A549 treated with CORT108297 at 1 μM for 4 hours (cell line): ENCODE measurements around the gene PRKAG1. TPM values are rescaled to one million over a fixed set of nuclear protein-coding genes. Genes with fewer than 3 reads are reported as not detected.

Source experiments
- total RNA-seq: library from RNA; stranded (reverse); fragments of 200-300 nt; extraction: Qiagen RNA extraction; gene quantifications from 5 replicates; pipeline ENCODE4 v1.2.3, GENCODE V29; 2022

The PRKAG1 gene
- 39.5 to 47.6 TPM (median 41.3 TPM) in 5 replicates for total RNA-seq

DNA sequence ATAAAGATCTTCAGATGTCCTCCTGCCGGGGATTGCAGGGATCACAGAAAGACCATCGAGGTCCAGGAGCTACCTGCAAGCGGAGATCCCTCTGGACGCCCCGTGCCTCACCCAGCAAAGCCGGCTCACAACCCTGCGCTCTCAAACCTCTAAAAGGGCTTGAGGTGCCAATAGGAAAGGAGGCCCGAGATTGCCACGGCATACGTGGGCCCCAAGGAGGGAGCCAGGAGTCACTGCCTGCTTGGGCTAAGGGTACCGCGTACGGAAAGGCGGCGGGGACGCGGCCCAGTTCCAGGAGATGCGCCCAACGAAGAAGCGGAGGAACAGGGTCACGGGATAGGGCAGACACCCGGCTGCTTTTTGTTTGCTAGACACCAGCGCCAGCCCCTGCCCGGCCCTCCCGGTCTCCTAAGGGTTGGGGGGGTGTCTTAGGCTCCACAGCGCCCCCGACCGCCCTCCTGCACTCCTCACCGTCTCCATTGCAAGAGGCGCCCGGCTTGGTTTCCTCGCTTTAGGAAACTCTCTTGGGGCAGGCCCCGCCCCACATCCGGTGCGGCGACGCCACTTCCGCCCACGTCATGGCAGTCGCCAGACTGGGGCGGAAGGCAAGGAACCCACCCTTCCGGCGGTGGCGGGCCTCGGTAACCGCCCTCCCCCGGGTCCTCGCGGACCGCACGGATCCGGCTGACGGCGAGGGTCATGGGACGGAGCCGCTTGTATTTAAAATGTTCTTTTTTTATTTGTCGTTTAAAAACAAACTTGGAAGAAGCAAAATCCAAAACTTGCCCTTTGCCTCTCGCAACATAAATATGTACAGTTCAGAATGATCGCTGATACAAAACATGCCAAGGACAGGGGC lies at the start of gene PRKAG1:
TSS of gene PRKAG1 (minus strand) at position 516 of the 859 bp plus-strand sequence. CDS start at position 480, 36 bp downstream.

DNA sequence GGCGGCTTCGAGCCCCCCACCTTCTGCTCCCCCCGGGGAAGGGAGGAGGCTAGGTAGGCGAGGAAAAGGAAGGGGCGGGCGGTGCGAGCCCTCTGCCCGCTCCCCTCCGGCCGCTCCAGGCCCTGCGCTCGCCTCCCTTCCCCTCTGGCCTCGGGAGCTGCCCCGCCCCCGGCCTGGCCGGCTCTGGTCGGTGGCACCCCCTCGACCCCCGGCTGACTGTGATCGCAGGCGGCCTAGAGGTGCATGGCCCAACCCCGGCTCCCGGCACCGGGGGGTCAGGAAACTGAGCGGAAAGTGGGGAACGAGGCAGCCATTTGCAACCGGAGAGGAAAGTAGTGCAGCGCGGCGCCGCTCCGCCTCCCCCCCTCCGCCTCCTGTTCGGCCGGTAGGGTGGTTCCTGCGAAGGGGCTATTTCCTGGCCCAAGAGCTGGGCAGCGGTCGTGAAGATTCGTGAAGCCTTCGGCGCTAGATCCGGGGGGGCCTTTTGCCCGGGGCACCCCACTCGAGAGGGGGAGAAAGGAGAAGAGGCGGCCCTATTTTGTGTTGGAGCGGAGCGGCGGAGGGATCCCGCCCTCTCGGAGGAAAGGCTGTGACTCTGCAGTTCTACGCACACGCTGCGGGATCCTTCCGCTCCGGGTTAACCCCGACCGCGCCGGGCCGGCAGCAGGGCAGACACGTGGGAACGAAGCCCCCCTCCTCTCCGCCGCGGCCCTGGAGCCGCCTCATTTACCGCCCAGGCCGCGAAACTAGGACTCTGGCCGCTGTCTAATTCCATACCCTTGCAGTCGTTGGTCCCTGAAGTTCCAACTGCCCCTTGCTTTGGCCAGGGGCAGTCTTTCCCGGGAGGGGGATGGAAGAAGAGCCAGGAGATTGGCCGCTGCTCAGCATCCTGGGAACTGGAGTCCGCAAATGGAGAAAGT lies 41.9 kb upstream of the PRKAG1 start, which contains the start of gene KMT2D:
TSS of gene KMT2D (minus strand) at position 558 of the 920 bp plus-strand sequence. CDS start 5,470 bp downstream, outside the sequence.

DNA sequence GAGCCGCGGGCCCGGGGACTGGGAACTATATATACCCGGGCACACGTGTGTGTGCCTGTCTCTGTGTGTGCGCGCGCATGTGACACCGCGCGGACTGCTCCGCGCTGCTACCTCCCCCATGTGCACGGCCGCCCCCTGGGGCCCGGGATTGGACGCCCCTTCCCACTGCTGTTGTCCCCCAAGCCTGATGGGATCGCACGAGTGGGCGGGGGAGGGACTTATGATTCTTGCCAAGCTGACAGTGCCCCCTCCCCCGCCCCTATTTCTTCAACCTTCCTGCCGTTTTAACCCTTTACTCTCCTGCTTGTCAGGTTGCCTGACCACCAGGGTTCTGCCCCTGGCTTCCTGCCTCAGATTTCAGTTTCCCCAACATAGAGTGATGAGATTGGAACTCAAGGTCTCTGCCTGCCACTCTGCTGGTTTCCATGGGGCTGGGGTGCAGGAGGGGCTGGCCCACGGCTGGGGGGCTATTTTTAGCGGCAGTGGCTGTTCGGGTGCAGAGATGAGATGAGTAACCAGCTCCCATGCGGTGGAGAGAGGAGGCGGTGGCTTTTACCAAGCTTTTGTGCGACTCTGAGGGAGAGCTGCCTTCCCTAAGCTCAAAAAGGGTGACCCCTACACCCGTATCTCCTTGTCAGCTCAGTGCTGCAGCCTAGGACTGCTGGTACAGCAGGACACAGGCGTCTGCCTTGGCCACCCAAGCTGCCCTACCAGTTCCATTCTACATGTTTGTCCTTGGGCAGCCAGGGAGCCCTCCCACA lies 19.0 kb downstream of the PRKAG1 start, which contains the start of gene DDN:
TSS of gene DDN (minus strand) at position 5 of the 761 bp plus-strand sequence. CDS start 88 bp downstream, outside the sequence.

DNA sequence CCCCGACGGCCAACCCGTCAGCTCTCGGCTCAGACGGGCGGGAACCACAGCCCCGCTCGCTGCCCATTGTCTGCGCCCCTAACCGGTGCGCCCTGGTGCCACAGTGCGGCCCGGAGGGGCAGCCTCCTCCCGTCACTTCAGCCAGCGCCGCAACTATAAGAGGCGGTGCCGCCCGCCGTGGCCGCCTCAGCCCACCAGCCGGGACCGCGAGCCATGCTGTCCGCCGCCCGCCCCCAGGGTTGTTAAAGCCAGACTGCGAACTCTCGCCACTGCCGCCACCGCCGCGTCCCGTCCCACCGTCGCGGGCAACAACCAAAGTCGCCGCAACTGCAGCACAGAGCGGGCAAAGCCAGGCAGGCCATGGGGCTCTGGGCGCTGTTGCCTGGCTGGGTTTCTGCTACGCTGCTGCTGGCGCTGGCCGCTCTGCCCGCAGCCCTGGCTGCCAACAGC lies 40.3 kb downstream of the PRKAG1 start, which contains the start of gene WNT1:
TSS of gene WNT1 (plus strand) at position 32 of the 450 bp plus-strand sequence. CDS start at position 361, 329 bp downstream.

DNA sequence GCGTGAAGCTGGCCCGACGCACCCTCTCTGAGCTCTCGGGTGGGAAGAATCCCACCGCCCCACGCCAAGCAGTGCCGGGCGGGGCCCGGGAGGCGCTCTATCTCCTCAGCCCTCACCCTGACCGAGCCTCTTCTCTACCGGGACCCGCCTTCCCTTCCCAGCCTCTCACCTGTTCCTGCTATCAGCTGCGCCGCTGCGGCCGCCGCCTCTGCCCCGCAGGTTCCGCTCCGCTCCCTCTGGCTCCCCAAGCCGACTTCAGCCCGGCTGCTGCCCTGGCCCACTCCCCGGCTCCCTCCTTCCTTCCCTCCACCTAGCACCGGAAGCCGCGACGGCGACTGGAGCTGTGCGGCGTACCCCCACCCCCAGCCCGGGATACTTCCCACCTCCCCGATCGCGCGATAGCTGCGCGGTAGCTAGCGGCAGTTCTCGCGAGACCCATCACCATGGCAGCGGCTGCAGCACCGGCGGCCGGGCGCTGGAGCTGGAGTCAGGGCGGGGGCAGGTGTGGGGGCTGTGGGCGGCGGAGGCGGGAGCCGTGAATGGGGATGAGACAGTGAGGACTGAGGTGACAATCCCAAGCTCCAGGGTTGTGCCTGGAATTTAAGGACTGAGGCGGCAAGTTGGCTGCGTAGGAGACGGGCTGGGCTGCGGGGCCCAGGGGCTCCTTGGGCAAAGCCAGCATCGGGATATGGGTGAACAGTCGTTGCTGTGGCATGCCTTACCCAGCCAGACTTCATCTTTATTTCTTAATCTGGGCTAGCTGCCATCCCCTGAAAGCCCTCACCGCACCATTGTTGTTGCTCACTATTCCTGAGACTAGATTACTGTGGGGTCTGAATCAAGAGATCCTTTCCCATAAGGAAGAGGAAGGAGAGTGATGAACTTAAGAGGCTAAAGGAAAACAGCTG lies 61.2 kb downstream of the PRKAG1 start, which contains the start of gene ARF3:
TSS of gene ARF3 (minus strand) at position 347 of the 908 bp plus-strand sequence. CDS start 16,392 bp downstream, outside the sequence.

Other genes starting within 250 kb of the PRKAG1 start
- gene ADCY6, start 229.7 kb downstream of the PRKAG1 start, total RNA-seq: 11.9 to 16.6 TPM (median 16.2 TPM) in 5 replicates
- gene CACNB3, start 200.3 kb downstream of the PRKAG1 start, total RNA-seq: 30.2 to 46.8 TPM (median 39.7 TPM) in 5 replicates
- 77.0 to 87.8 TPM (median 85.9 TPM) in 5 replicates for gene DDX23, start 166.6 kb downstream of the PRKAG1 start, total RNA-seq
- gene RND1, start 152.9 kb downstream of the PRKAG1 start, total RNA-seq: 12.0 to 17.8 TPM (median 14.2 TPM) in 5 replicates
- 44.0 to 57.4 TPM (median 56.1 TPM) in 5 replicates for gene FKBP11, start 93.3 kb downstream of the PRKAG1 start, total RNA-seq
- 114 to 156 TPM (median 153 TPM) in 5 replicates for gene ARF3, start 61.3 kb downstream of the PRKAG1 start, total RNA-seq
- gene WNT10B, start 47.0 kb downstream of the PRKAG1 start, total RNA-seq: 1.5 to 2.7 TPM (median 2.5 TPM) in 5 replicates
- gene WNT1, start 40.5 kb downstream of the PRKAG1 start, total RNA-seq: 0.17 TPM in 1 of 5 replicates, not detected in the others
- gene DDN, start 19.4 kb downstream of the PRKAG1 start, total RNA-seq: 0.57 to 0.82 TPM (median 0.67 TPM) in 5 replicates
- 34.1 to 40.1 TPM (median 36.7 TPM) in 5 replicates for gene KMT2D, start 42.0 kb upstream of the PRKAG1 start, total RNA-seq
- gene RHEBL1, start 51.2 kb upstream of the PRKAG1 start, total RNA-seq: 4.3 to 6.2 TPM (median 5.4 TPM) in 5 replicates
- gene DHH, start 76.0 kb upstream of the PRKAG1 start, total RNA-seq: 0.06 TPM in 2 of 5 replicates, not detected in the others
- gene LMBR1L, start 92.1 kb upstream of the PRKAG1 start, total RNA-seq: 12.5 to 20.7 TPM (median 16.2 TPM) in 5 replicates
- gene TUBA1B, start 112.6 kb upstream of the PRKAG1 start, total RNA-seq: 2,254 to 2,528 TPM (median 2,445 TPM) in 5 replicates
- 172 to 224 TPM (median 204 TPM) in 5 replicates for gene TUBA1A, start 170.3 kb upstream of the PRKAG1 start, total RNA-seq
- gene TUBA1C, start 246.3 kb upstream of the PRKAG1 start, total RNA-seq: 1,750 to 2,087 TPM (median 1,799 TPM) in 5 replicates